Activated CD4-positive, alpha-beta T cell treated with anti-CD3 and anti-CD28 coated beads for 48 hours (primary cell): ENCODE results near the gene KLHL25.

ENCODE experiments used
- DNase-seq: peaks from one replicate; pipeline ENCODE4 v3.0.0-alpha.2; 2020

The KLHL25 gene

GRCh38 chr15:85711580-85712192, 83.0 kb downstream of the KLHL25 start:
- DNase-seq: no peak

GRCh38 chr15:85710340-85710842, 84.3 kb downstream of the KLHL25 start:
- DNase-seq: peak; percentile 66
